Spinal cord (tissue), 10 donors: Measurements from ENCODE around the gene FAAP20. TPM values are rescaled to one million over a fixed set of nuclear protein-coding genes. Genes with fewer than 3 reads are reported as not detected.

Source experiments
- DNase-seq, 6 donors: peaks; one replicate each; pipeline versions ENCODE4 v3.0.0 to v3.0.0-alpha.2; 2013 to 2015; ENCODE audit warnings: low spot score in 6 of 6, low read depth in 4 of 6
- H3K27ac ChIP-seq: one replicate; pipeline ENCODE4 v1.5.1; 2013; ENCODE audit warnings: low read depth, low read length, control low read depth
- H3K27me3 ChIP-seq: one replicate; pipeline ENCODE4 v1.6.1; 2013; ENCODE audit warnings: low read length; ENCODE audit not compliant: control insufficient read depth, insufficient read depth
- H3K36me3 ChIP-seq: one replicate; pipeline ENCODE4 v1.6.1; 2013; ENCODE audit warnings: low read length; ENCODE audit not compliant: control insufficient read depth, insufficient read depth
- H3K4me1 ChIP-seq: one replicate; pipeline ENCODE4 v1.6.1; 2013; ENCODE audit warnings: low read length; ENCODE audit not compliant: control insufficient read depth, insufficient read depth
- H3K4me3 ChIP-seq: one replicate; pipeline ENCODE4 v1.5.1; 2013; ENCODE audit warnings: low read depth, low read length, control low read depth
- H3K9me3 ChIP-seq: one replicate; pipeline ENCODE4 v1.6.1; 2013; ENCODE audit warnings: low read length; ENCODE audit not compliant: control insufficient read depth, insufficient read depth
- WGBS: methylation state at CpG from one replicate; pipeline ENCODE4 v1.1.5; 2013; ENCODE audit warnings: missing lambda C conversion rate; ENCODE audit not compliant: insufficient coverage; 5-methylcytosine and 5-hydroxymethylcytosine counted together
- long read RNA-seq, 4 donors: transcript quantifications; one replicate each; lab custom pipeline, GENCODE V29; 2026
- polyA plus RNA-seq, 2 donors: library from polyadenylated mRNA; unstranded; fragments of 120-200 nt; gene quantifications; one replicate each; pipeline ENCODE4 v1.2.1, GENCODE V29; 2013; ENCODE audit not compliant: insufficient read length in 2 of 2
- total RNA-seq, 2 donors: library from RNA; depleted of rRNA in 1 of 2; stranded (reverse); fragments of 120-200 nt in 1 of 2; fragments of >200 nt in 1 of 2; gene quantifications; one replicate each; pipeline versions ENCODE4 v1.2.3 to v1.2.4, GENCODE V29; 2013 to 2014
- donor health status: healthy.

The FAAP20 gene, protein sequence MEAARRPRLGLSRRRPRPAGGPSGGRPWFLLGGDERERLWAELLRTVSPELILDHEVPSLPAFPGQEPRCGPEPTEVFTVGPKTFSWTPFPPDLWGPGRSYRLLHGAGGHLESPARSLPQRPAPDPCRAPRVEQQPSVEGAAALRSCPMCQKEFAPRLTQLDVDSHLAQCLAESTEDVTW
- total RNA-seq: 10 to 100 TPM; 15.5 to 27.3 TPM
- 10 to 100 TPM; 87.2 to 96.8 TPM for polyA plus RNA-seq
- long read RNA-seq, donor 1, full-length matches to known transcripts: 52 of 58 reads
- long read RNA-seq, donor 1, partial matches to known transcripts: 6 of 58 reads
- long read RNA-seq, donor 1, other reads (novel, unspliced or antisense): 0 of 58 reads
- long read RNA-seq, donor 2, full-length matches to known transcripts: 22 of 41 reads
- long read RNA-seq, donor 2, partial matches to known transcripts: 19 of 41 reads
- long read RNA-seq, donor 2, other reads (novel, unspliced or antisense): 0 of 41 reads
- long read RNA-seq, donor 3, full-length matches to known transcripts: 46 of 51 reads
- long read RNA-seq, donor 3, partial matches to known transcripts: 5 of 51 reads
- long read RNA-seq, donor 3, other reads (novel, unspliced or antisense): 0 of 51 reads
- long read RNA-seq, donor 4, full-length matches to known transcripts: 39 of 49 reads
- long read RNA-seq, donor 4, partial matches to known transcripts: 5 of 49 reads
- long read RNA-seq, donor 4, other reads (novel, unspliced or antisense): 5 of 49 reads

- Histone ChIP-seq H3K9me3 (no peaks in the 10 kb centered on the region), H3K4me1 (peaks cover 73% of the 10 kb centered on the region), H3K27me3 (no peaks in the 10 kb centered on the region), H3K27ac (peak within 1 kb of the TSS; percentile 94), H3K36me3 (peaks cover 46% of the 10 kb centered on the region), H3K4me3 (peak within 1 kb of the TSS; percentile 50)
- 0% methylated on average over 45 of the region's 63 CpGs for WGBS
- DNase-seq: peak in 2 of 6 donors; percentile 84 to 87
Measured at GRCh38 chr1:2194319-2194897, at the start of gene FAAP20. FAAP20 (minus strand) TSS chr1:2194772; CDS start chr1:2194749, 23 bp downstream.

- 68% methylated on average over 32 of the region's 33 CpGs for WGBS
- H3K4me1 ChIP-seq: peaks cover 80% of the 10 kb centered on the region
- no peaks in the 10 kb centered on the region for H3K27me3 ChIP-seq
- no peak overlapping the region for H3K4me3 ChIP-seq
- H3K36me3 ChIP-seq: peaks cover 56% of the 10 kb centered on the region
- H3K9me3 ChIP-seq: no peaks in the 10 kb centered on the region
- H3K27ac ChIP-seq: no peak overlapping the region
- peak in 1 of 6 donors; percentile 13 for DNase-seq
Measured at GRCh38 chr1:2242814-2243725, 48.5 kb upstream of the FAAP20 start.

DNA sequence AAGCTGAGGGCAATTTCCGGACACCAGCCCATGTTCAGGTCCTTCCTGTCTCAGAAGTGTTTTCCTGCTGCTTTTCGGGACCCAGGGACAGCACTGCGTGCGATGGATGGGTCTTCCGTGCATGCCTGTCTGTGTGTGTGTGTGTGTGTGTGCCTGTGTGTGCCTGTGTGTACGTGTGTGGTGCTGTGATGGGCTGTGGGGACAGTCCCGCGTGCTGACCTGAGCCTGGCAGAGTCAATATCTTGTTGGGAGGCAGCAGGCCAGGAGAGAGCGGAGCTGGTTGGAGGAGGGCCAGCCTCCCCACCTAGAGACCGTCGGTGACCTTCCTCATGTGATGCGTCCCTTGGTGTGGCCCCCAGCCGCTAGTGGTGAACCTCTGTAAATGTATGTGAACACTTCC, 47.2 kb upstream of the FAAP20 start:
- no peak overlapping the region for H3K4me3 ChIP-seq
- H3K27me3 ChIP-seq: no peaks in the 10 kb centered on the region
- no peaks in the 10 kb centered on the region for H3K9me3 ChIP-seq
- peaks cover 60% of the 10 kb centered on the region for H3K36me3 ChIP-seq
- WGBS: 47% methylated on average over 13 of the region's 13 CpGs
- H3K4me1 ChIP-seq: peaks cover 80% of the 10 kb centered on the region
- H3K27ac ChIP-seq: peak overlapping the region; percentile 7
- DNase-seq: peak in 1 of 6 donors; percentile 7

- Histone ChIP-seq H3K27ac (peak overlapping the region; percentile 47), H3K4me1 (peaks cover 79% of the 10 kb centered on the region), H3K9me3 (no peaks in the 10 kb centered on the region), H3K27me3 (no peaks in the 10 kb centered on the region), H3K4me3 (no peak overlapping the region), H3K36me3 (peaks cover 64% of the 10 kb centered on the region)
- 59% methylated on average over 26 of the region's 30 CpGs for WGBS
- peak in 2 of 6 donors; percentile 65 to 76 for DNase-seq
Measured at GRCh38 chr1:2240270-2241156, 45.9 kb upstream of the FAAP20 start.

- no peak for DNase-seq
- Histone ChIP-seq H3K9me3 (no peaks in the 10 kb centered on the region), H3K27ac (no peak overlapping the region), H3K4me1 (peaks cover 89% of the 10 kb centered on the region), H3K27me3 (no peaks in the 10 kb centered on the region), H3K36me3 (peaks cover 69% of the 10 kb centered on the region), H3K4me3 (no peak overlapping the region)
- WGBS: 75% methylated on average over 22 of the region's 30 CpGs
Measured at GRCh38 chr1:2239384-2239985, 44.9 kb upstream of the FAAP20 start.

- peaks cover 93% of the 10 kb centered on the region for H3K4me1 ChIP-seq
- H3K27me3 ChIP-seq: no peaks in the 10 kb centered on the region
- 40% methylated on average over 1 of the region's 6 CpGs for WGBS
- no peak overlapping the region for H3K4me3 ChIP-seq
- DNase-seq: peak in 1 of 6 donors; percentile 76
- H3K27ac ChIP-seq: no peak overlapping the region
- H3K9me3 ChIP-seq: no peaks in the 10 kb centered on the region
- peaks cover 71% of the 10 kb centered on the region for H3K36me3 ChIP-seq
Measured at GRCh38 chr1:2239013-2239370, 44.4 kb upstream of the FAAP20 start.

DNA sequence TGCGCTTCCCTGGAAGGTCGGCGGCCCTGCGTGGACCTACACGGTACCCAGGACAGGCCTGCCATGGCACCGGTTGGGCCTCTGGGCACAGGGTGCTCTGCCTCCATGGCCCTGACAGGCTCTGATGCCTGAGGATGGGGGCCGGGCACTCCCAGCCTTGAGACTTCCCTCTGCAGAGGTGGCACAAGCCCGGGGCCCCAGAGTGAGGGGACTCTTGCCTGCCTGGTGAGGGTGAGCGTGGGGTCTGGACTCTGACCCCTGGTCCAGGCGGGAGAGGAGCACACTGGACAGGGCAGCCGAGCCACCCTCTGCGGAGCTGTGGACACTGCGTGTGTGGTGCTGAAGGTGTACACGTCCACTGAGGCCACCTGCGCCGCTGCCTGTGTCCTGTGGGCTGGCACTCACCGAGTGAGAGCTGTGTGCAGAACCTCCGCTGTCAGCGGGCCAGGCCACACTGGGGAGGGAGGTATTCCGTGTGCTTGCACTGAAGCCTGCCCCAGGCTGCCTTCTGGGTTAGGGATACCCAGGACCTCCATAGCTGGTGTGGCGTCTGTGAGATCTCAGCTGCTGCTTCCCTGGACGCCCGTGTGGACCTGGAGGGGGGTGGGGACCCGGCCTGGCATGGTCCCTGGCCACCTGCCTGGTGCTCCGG, 43.9 kb upstream of the FAAP20 start:
- H3K4me1 ChIP-seq: peaks cover 95% of the 10 kb centered on the region
- no peaks in the 10 kb centered on the region for H3K27me3 ChIP-seq
- H3K36me3 ChIP-seq: peaks cover 71% of the 10 kb centered on the region
- peak in 1 of 6 donors; percentile 55 for DNase-seq
- H3K9me3 ChIP-seq: no peaks in the 10 kb centered on the region
- H3K4me3 ChIP-seq: no peak overlapping the region
- H3K27ac ChIP-seq: no peak overlapping the region
- WGBS: 76% methylated on average over 22 of the region's 25 CpGs

GRCh38 chr1:2237773-2238172, 43.2 kb upstream of the FAAP20 start:
- Histone ChIP-seq H3K27ac (no peak overlapping the region), H3K27me3 (no peaks in the 10 kb centered on the region), H3K4me3 (no peak overlapping the region), H3K9me3 (no peaks in the 10 kb centered on the region), H3K36me3 (peaks cover 73% of the 10 kb centered on the region), H3K4me1 (peaks cover 95% of the 10 kb centered on the region)
- 46% methylated on average over 12 of the region's 19 CpGs for whole genome bisulfite sequencing
- peak in 1 of 6 donors; percentile 22 for DNase-seq
